Urinary bladder (tissue), 4 donors: ENCODE results near the gene SPATA13. TPM values are rescaled to one million over a fixed set of nuclear protein-coding genes. Genes with fewer than 3 reads are reported as not detected.
"Not testable (repeated sequence)": the region's sequence is repeated elsewhere in the genome, so short reads cannot be mapped to it uniquely, and the experiment has no call there.

Experiments
- DNase-seq: peaks from one replicate; pipeline ENCODE4 v3.0.0-alpha.2; 2015; ENCODE audit errors: extremely low spot score
- H3K27ac ChIP-seq: one replicate; pipeline ENCODE4 v1.5.1; 2013; ENCODE audit warnings: low read depth, mild to moderate bottlenecking, moderate library complexity
- H3K36me3 ChIP-seq: one replicate; pipeline ENCODE4 v1.6.1; 2013; ENCODE audit warnings: mild to moderate bottlenecking, moderate library complexity; ENCODE audit not compliant: insufficient read depth
- H3K4me1 ChIP-seq: one replicate; pipeline ENCODE4 v1.6.1; 2013; ENCODE audit warnings: mild to moderate bottlenecking, moderate library complexity; ENCODE audit not compliant: insufficient read depth
- H3K4me3 ChIP-seq: one replicate; pipeline ENCODE4 v1.5.1; 2013; ENCODE audit warnings: low read depth, low read length
- WGBS: extraction: QIAGEN DNeasy Blood & Tissue Kit; methylation state at CpG from one replicate; pipeline ENCODE4 v1.1.7; 2013; 5-methylcytosine and 5-hydroxymethylcytosine counted together
- polyA plus RNA-seq: library from polyadenylated mRNA; stranded (reverse); fragments of 200-250 nt; gene quantifications from one replicate; pipeline ENCODE4 v1.2.3, GENCODE V29; 2013
- small RNA-seq: library from RNA; depleted of rRNA; stranded (forward); fragments of <200 nt; gene quantifications from one replicate; pipeline ENCODE3, GENCODE V24; 2014
- total RNA-seq: library from RNA; depleted of rRNA; stranded (reverse); fragments of >200 nt; gene quantifications from one replicate; pipeline ENCODE4 v1.2.3, GENCODE V29; 2014
- donor health status: healthy with polysubstance abuse.
- donor health status: healthy.

Gene SPATA13
- total and polyA plus RNA-seq, 2 donors = 5.8 to 13.6 TPM

GRCh38 chr13:24348385-24348784, 187.9 kb downstream of the SPATA13 start:
- H3K4me1 ChIP-seq = no peaks in the 10 kb centered on the region
- no peak overlapping the region for H3K4me3 ChIP-seq
- H3K27ac ChIP-seq = no peak overlapping the region
- no peaks in the 10 kb centered on the region for H3K36me3 ChIP-seq
- DNase-seq = no peak
- WGBS = 89% methylated on average over 5 of the region's 5 CpGs

DNA sequence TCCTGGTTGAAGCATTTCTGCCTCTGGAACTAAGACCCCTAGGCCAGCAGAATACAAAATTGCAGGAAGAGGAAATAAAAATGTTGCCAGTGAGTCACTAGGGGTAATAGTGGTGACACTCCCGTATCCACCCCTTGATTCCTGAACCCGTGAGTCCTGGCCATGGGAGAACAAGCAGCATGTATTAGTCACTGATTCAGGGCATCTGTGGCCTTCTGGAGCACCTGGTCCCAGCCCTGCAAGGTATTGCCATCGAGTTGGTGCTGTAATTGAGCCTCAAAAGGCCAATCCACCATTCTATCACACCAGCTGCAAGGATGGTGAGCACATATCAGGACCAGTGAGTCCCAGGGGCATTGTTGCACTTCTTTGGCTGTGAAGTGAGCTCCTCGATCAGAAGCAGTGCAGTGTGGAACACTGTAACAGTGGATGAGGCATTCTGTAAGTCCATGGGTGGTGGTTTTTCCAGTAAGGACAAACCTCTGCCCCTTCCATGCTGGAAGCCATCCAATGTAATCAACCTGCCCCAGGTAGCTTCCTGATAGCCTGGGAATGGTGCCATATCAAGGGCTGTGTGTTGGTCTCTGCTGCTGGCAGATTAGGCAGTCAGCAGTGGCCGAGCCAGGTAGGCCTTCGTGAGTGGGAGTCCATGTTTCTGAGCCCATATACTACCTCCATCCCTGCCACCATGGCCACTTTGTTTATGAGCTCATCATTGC, 188.4 kb downstream of the SPATA13 start:
- no peaks in the 10 kb centered on the region for H3K36me3 ChIP-seq
- no peak overlapping the region for H3K27ac ChIP-seq
- no peak overlapping the region for H3K4me3 ChIP-seq
- no peak for DNase-seq
- no peaks in the 10 kb centered on the region for H3K4me1 ChIP-seq
- 73% methylated on average over 6 of the region's 6 CpGs for WGBS

DNA sequence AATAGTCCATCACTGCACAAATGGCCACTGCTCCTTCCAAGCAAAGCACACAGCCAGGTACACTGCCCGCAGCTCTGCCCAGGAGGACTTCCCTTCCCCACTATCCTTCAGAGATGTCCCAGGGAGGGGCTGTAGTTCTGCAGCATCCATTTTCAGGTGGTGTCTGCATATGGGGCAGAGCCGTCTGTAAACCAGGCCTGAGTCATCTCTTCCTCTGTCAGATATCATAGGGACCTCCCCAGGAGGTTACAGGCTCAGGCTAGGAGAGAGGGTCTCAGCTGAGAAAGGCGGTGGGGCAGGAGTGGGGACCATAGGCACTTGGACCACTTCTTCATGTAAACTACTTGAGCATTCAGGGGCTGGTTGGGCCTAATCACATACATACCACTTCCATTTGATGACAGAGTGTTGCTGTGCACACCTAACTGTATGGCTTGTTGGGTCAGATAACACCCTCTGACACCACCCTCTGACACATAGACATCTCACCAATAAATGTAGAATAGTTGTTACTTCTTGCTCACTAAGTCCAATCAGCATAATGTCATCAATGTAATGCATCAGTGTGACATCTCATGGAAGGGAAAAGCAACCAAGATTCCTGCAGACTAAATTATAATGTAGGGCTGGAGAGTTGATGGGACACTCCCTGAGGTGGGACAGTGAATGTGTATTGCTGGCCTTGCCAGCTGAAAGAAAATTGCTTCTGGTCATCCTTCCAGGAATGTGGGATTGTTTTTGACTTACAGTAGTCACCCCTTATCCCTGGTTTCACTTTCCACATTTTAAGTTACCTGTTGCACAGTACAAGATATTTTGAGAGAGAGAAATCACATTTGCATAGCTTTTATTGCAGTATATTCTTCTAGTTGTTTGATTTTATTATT, 189.5 kb downstream of the SPATA13 start:
- H3K4me3 ChIP-seq, DNase-seq, H3K4me1 ChIP-seq, H3K27ac ChIP-seq, H3K36me3 ChIP-seq: not testable (repeated sequence)
- WGBS = 84% methylated on average over 3 of the region's 3 CpGs

DNA sequence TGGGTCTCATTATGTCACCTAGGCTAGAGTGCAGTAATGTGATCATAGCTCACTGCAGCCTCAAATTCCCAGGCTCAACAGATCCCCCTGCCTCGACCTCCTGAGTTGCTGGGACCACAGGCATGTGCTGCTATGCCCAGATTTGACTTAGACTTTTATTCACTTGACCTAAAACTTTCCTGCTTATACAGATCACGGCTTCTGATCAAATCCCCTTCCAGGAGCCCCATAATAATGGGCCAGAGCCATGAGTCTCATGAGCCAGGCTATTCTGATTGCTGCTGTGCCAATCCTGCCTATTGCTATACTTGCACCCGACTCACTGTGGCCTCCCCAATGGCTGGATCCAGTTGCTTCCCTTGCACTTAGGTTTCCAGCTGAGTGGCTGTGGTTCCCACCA, 190.9 kb downstream of the SPATA13 start:
- Histone ChIP-seq H3K4me3 (no peak overlapping the region), H3K4me1 (no peaks in the 10 kb centered on the region), H3K36me3 (no peaks in the 10 kb centered on the region), H3K27ac (no peak overlapping the region)
- no peak for DNase-seq
- WGBS = 73% methylated on average over 3 of the region's 3 CpGs

GRCh38 chr13:24353736-24354135, 193.2 kb downstream of the SPATA13 start:
- no peaks in the 10 kb centered on the region for H3K36me3 ChIP-seq
- DNase-seq = no peak
- no peak overlapping the region for H3K27ac ChIP-seq
- WGBS = 72% methylated on average over 1 of the region's 1 CpG
- no peaks in the 10 kb centered on the region for H3K4me1 ChIP-seq
- H3K4me3 ChIP-seq = no peak overlapping the region

DNA sequence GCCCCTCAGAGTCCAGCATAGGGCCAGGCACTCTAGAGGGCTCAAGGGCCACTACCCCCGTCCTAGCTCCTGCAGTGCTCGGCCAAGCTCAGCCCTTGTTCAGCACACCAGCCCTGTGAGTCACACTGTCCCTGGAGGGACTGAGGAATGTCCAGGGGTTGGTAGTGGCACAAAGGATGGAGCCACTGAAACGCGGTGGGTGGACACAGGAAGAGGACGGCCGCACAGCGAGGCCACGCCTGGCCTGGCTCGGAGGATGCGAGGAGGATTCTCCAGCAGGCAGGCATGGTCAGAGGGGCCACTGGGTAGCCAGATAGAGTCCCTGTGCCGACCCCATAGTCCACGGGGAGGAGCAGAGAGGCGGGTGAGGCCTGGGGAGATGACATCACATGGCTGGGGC, 194.6 kb downstream of the SPATA13 start:
- Histone ChIP-seq H3K36me3 (no peaks in the 10 kb centered on the region), H3K4me1 (no peaks in the 10 kb centered on the region), H3K4me3 (no peak overlapping the region), H3K27ac (no peak overlapping the region)
- 84% methylated on average over 13 of the region's 13 CpGs for WGBS
- no peak for DNase-seq

DNA sequence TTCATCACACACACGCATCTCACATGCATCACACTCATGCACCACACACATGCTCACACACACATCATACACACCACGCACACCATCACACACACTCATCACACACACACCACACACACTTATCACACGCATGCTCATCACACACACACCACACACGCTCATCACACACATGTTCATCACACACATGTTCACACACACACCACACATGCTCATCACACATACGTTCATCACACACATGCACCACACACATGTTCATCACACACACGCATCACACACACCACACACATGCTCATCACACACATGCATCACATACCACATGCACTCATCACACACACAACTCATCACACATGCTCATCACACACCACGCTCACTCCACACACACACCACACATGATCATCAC, 195.8 kb downstream of the SPATA13 start:
- no peak overlapping the region for H3K4me3 ChIP-seq
- DNase-seq = no peak
- H3K36me3 ChIP-seq = no peaks in the 10 kb centered on the region
- no peak overlapping the region for H3K27ac ChIP-seq
- no peaks in the 10 kb centered on the region for H3K4me1 ChIP-seq
- WGBS = 91% methylated on average over 7 of the region's 7 CpGs

Small RNA genes within 50 kb of the gene (small RNA-seq; reads per million reads assigned to genes)
- gene MIR2276 = not detected

Other genes with a start within 250 kb of the SPATA13 start
- gene C1QTNF9, start 148.9 kb downstream of the SPATA13 start, total RNA-seq = 1.3 TPM
- 0.76 TPM for gene C1QTNF9, start 148.9 kb downstream of the SPATA13 start, polyA plus RNA-seq